NCI-H748 treated with DMSO at 0.1 percent for 48 hours (cell line): ENCODE results near the gene SLC8A3.

Experiments
- DNase-seq: peaks from one replicate; lab custom pipeline; 2025; lab: John Stamatoyannopoulos, UW

The SLC8A3 gene

GRCh38 chr14:70064136-70064865, 124.5 kb downstream of the SLC8A3 start:
- DNase-seq = no peak

- no peak for DNase-seq
Measured at GRCh38 chr14:70061108-70061507, 127.6 kb downstream of the SLC8A3 start.

- DNase-seq = no peak
Measured at GRCh38 chr14:70059545-70059944, 129.2 kb downstream of the SLC8A3 start.

- DNase-seq = no peak
Measured at GRCh38 chr14:70057519-70058136, 131.1 kb downstream of the SLC8A3 start.

- no peak for DNase-seq
Measured at GRCh38 chr14:70052990-70053389, 135.8 kb downstream of the SLC8A3 start.

DNA sequence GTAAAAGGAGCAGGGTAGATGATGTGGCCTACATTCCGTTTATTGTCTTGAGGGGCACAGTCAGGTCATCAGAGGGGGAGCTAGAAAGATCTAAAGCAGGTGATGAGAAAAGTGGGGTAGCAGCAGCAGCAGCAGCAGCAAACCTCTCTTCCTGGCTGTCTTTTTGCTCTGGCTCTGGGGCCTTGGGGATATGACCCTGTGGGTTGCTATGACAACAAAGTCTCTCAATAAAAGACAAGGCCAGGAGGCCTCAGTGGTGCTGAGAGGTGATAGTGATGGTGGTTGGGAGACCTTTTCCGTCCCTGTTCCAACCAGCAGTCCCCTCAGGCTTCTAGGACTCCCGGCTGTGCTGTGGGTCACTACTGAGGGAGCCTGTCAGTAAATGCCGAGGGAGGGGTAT, 138.6 kb downstream of the SLC8A3 start:
- no peak for DNase-seq

DNA sequence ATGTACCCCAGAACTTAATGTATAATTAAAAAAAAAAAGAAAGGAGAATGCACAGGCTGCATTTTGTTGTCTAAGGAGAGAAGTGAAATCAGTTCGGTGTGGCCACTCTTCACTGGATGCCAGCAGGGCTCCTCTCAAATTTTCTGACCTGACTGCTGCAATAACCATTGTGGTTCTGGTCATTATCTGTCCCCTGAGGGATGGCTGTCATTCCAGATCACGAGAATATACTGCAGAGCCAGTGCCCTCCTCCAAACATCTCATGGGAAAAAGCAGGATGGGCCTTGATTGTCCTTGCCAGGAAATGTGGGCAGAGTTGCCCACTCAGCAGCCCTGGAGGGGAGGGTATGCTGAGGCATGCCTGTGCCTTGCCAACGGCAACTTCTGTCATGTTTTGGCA, 139.1 kb downstream of the SLC8A3 start:
- no peak for DNase-seq

- DNase-seq = no peak
Measured at GRCh38 chr14:70048313-70048654, 140.5 kb downstream of the SLC8A3 start.

DNA sequence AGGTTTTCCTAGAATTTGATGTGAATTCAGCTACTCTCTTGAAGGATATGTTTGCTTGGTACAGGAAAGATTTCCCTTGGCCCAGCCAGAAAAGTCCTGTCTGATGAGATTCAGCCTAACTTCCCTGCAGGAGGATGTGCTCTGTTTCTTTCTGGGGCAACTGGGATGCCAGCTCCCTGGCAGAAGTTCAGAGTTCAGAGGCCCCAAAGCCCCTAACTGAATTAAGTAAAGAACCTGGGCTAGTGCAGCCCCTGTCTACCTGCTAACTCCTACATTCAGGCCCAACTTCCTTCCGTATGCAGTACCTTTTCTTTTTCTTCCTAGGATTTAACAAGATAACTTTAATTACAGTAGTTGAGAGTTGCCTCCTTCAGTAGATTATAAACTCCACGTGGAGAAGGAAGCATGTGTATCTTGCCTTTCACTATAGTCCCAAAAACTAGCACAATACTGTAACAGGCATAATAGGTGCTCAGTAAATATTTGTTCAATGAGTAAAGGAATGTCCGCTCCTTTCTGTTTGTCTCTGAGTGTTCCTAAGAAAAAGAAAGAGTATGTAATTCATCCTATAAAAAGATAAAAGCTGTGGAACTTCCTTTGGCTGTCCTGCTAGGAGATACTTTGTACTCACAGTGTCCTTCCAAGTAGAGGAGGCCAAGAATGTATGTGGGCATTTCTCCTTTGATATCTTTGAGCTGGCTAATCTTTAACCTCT, 141.0 kb downstream of the SLC8A3 start:
- no peak for DNase-seq

DNA sequence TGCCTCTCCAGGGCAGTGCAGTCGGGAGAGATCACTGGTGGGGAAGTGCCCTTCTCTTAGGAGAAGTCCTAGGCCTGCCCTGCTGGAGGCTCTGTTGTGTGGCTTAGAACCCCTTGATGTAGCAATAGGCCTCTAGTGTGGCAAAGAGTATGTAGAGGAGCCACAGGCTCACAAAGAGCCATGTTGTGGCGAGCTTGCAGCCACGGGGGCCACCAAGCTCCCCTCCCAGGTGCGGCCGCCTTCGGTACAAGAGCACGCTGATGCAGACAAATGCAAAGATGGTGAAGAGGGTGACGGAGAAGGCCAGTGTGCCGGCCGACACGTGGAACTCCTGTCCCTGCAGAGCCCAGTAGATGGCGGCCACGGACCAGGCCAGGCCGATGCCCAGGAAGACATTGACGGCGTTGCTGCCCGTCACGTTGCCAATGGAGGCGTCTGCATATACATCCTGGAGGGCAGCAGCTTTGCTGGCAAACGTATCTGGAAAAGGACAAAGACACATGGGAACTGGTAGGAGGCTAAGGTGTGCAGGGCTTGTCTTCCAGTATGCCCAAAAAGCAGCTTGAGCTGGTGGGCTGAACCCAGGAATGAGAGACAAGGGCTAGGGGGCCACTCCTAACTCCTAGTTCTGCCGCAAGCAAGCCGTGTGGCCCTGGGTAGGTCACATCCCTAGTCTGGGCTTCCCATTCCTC, 142.8 kb downstream of the SLC8A3 start:
- DNase-seq = peak; percentile 72

DNA sequence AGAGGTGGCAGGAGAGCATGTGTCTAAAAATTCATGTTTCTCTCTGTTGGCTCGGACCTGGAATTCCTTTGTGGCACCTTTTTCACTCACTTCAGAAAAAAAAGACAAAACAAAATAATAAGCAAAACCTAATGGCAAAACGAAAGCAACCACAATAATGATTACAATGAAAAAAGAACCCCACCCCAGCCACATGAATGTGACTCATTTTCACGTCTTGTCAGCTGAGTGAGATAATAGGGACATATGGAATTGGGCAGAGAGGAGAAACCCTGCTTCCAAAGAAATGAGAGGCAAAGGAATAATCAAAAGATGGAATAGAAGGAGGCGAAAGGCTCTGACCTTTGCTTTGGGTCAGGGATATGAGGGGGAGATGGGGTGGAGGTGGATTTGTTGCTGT, 143.4 kb downstream of the SLC8A3 start:
- no peak for DNase-seq

- DNase-seq = no peak
Measured at GRCh38 chr14:70043001-70043400, 145.8 kb downstream of the SLC8A3 start.

DNA sequence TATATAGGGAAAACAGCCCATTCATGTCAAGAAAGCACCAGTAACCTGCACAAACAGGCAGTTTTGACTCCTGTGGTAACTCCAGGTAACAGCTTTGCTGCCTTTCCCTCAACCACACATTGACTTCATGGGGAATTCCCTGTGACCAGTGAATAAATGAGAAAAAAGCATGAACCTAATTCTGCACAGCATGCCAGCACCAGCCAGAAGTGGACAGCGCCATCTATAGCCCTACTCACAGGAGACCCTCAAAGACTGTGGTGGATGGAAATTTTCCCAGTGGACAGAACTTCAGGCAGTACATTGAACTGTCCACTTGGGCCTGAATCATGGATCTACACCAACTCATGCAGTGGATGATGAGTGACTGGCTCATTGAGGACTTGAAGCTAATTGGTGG, 152.1 kb downstream of the SLC8A3 start:
- DNase-seq = no peak

GRCh38 chr14:70034257-70034656, 154.5 kb downstream of the SLC8A3 start:
- DNase-seq = no peak

DNA sequence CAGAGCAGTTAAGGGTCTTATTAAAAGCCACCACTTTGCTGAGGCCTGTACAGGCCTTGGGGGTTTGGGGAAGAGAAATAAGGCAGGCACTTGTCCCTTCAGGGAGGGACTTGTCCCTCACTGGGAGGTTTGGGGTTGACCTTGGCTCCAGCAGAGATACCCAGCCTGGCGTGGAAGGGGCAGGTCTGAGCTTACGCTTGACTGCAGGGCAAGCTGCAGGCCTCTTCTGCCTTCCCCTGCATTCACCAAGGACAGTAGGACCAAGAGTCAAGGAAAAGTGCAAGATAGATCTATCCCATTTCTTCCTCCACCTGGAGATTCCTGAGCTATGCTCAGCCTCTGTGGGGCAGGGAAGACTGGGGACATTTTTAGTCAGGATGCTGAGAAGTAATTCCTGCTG, 155.2 kb downstream of the SLC8A3 start:
- no peak for DNase-seq

DNA sequence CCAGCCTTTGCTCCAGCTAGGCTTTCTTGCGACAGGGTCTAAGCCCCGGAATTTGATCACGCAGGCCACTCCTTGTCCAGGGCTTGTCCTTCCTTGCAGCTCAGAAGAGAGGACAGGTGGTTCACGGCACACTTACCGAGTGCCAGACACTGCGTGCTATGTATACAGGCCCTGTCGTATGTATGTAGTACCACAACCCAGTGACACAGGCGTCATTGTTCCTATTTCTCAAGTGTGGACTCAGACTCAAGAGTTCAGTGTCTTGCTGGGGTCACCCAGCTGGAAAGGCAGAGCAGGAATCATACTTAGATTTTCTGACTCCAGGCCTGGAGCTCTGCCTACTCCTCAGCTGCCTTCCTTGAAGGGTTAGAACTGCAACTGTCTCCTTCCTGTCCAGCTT, 155.6 kb downstream of the SLC8A3 start:
- DNase-seq = no peak

- DNase-seq = no peak
Measured at GRCh38 chr14:70032447-70032846, 156.3 kb downstream of the SLC8A3 start.

DNA sequence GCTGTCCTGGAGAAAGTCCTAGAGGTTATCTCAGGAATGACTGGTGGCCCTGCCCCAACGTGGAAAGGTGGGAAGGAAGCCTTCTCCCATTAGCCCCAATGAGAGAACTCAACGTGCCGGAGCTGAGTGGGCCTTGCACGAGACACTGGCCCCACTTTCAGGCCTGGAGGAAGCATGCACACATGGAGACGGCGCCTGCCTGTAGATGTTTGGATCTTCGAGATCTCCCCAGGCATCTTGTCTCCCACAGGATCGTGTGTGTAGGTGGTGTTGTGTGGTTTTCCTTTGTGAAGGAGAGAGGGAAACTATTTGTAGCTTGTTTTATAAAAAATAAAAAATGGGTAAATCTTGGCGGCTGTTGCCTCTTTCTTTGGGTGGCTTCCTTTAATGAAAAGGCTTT, 156.7 kb downstream of the SLC8A3 start:
- DNase-seq = no peak

DNA sequence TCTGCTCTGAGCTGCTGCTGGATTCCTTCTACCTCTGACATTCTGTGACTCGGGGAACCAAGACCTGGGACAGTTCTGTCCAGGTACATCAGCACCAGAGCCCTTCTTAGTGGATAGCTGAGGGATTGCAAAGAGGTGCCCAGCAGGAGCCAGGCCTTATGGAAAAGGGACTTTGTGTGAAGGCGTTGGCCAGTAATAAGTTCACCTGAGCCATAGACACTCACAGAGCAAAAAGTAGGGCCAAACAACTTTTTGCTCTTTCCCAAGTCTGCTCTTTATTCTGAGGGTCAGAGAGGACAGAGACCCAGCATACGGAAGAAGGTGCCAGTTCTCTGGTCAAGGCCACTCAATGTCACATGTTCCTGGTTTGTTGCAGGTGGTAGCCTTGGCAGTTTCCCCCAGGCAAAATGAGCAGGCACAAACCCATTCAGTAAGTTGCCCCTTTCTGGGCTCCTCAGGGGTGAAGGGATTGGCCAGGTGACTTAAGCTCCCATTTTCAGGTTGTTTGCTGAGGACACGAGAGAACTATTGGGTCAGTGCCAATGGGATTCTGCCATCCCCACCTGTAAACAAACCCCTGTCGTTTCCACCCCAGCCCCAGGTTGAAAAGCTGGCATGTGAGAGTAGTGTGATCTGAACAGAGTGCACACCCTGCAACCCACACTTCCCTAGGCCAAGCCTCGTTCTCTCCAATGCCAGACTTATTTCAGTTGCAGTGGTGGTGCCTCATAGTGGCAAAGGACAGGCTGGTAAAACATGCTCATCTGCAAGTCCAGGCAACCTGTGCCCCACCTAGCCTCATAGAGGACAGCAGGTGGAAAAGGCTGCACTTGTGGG, 159.2 kb downstream of the SLC8A3 start:
- DNase-seq = no peak

GRCh38 chr14:70027785-70028428, 160.8 kb downstream of the SLC8A3 start:
- DNase-seq = peak; percentile 13

DNA sequence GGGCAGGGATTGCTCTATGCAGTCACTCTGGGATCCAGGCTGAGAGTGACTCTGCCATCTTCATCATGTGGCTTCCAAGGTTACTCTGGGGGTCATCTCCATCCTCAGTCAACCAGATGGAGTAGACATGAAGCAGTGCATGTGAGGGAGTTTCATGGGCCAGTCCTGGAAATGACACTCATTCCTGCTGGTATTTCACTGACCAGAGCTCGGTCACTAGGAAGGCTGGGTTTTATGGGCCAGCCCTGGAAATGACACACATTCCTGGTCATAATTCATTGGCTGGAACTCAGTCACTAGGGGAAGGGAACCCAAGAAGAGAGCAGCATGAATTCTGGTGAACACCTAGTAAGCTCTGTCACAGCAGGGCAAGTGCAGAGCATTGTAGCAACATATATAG, 164.9 kb downstream of the SLC8A3 start:
- DNase-seq = no peak
